HG02870 (cell line): ENCODE data around the gene ANKRD13D.

Source experiments
- ATAC-seq: cut with Tn5 transposase; IDR thresholded peaks from one replicate; pipeline ENCODE4 v1.9.1; 2021; ENCODE audit warnings: mild to moderate bottlenecking, moderate library complexity; ENCODE audit not compliant: unreplicated experiment

The ANKRD13D gene

GRCh38 chr11:67261946-67262681 is 27.0 kb upstream of the ANKRD13D start:
- no peak for ATAC-seq

- ATAC-seq: no peak
Observed at GRCh38 chr11:67262731-67263675, 26.1 kb upstream of the ANKRD13D start.

GRCh38 chr11:67264260-67264659 is 24.8 kb upstream of the ANKRD13D start:
- no peak for ATAC-seq

DNA sequence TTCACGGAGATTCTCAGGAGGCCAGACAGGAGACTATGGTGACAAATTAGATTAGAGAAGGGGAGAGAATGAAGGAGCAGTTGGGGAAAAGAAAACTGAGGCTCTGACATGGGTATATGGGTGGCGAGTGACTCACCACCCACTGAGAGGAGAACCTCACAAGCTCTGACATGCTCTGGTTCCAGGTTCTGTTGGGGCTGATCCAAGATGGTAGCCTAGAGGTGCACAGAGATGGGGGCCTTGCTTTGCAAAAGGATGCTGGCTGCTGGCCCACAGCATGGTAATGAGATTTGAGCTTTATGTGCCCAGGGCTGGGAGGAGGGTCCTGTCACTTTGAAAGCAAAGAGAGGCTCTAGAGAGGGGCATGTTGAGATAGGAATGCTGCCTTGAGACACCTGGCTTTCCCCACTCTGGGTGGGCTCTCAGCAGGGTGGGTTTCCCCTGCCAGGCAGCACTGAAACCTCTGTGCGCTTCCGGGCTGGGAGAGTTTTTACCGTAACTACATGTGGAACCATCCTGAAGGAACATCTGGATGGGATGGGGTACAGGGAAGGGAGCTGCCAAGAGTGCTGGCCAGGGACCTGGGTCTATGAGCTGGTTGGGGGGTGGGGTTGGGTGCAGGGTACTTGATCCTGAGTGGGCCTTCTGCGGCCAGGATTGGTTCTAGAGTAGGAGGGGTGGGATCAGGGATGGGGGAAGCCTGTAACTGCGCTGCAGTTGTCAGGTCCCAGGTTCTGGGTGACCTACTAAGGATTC is 24.0 kb upstream of the ANKRD13D start:
- ATAC-seq: no peak

GRCh38 chr11:67265633-67266448 is 23.3 kb upstream of the ANKRD13D start:
- no peak for ATAC-seq

DNA sequence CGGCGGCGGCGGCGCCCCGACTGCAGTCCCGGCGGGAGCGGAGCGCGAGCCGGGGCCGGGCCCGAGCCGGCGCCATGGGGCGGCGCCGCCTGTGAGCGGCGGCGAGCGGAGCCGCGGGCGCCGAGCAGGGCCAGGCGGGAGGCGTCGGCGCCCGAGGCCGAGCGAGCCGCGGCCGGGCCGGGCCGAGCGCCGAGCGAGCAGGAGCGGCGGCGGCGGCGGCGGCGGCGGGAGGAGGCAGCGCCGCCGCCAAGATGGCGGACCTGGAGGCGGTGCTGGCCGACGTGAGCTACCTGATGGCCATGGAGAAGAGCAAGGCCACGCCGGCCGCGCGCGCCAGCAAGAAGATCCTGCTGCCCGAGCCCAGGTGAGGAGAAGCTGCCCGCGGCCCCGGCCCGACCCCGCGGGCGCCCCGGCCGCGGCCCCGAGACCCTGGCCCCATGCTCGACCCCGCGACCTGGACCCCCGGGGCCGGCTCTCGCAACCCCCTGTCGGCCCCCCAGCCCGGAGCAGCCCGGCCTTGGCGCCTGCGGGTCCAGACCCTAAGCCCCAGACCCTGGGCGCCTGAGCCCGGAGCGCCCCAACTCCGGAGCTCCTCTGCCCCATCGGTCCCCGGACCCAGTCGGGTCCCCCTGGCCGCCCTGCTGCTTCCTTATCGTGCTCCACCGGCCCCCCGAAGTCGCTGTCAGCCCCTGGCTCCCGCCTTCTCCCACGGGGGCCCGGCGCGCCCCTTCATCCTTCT is 22.5 kb upstream of the ANKRD13D start, which contains the start of gene GRK2:
TSS of gene GRK2 (plus strand) at position 25 of the 739 bp plus-strand sequence. CDS start at position 252, 227 bp downstream.
- no peak for ATAC-seq

GRCh38 chr11:67267188-67268080 is 21.7 kb upstream of the ANKRD13D start:
- ATAC-seq: no peak

DNA sequence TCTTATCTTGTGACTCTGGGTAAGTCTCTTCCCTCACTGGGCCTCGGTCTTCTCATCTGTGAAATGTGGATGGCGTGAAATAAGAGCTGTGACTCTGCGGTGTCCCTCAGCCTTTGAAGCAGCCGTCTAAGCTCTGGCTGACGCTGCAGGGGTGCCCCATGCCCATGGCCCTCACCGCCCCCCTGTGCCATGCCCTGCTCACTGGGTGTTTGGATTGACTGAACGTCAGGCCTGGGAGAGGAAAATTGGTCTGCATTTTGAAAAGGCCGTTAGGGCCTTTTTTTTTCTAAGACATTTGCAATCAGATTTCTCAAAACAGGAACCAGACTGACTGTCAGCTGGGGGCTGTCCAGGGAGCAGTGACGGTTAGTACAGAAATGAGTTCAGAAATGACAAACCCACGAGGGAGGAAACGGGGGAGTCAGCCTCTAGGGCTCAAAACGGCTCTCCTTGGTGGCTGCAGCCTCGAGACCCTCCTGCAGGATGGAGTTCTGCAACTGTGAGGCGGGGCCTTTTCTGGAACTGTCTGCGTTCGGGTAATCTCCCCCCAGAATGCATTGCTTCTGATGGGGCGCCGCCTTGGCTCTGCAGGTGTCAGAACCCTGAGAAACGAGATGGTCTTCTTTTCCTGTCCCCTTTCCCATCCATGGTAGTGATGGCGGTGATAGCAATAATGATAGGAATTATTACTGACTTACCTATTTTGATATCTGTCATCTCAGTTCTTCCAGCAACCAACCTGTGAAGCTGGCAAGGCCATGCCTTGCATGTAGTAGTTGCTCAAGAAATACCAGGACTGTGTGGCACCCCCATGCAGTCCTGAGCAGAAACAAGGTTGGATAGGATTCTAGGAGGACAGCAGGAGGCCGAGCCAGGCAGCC is 20.8 kb upstream of the ANKRD13D start:
- peak; percentile 44 for ATAC-seq

DNA sequence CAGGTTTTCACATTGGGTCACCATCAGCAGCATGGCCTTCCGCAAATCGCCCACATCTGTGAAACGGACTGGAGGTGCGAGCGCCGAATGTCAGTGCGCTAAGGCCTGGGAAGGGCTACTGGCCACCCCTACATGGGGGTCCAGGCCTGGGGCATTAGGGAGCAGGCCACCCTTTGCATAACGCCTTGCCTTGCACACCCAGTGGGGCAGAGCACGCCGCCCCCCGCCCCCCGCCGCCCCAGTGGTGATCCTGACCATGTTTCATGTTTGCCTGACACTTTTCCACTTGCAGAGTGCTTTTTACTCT is 20.2 kb upstream of the ANKRD13D start:
- no peak for ATAC-seq

DNA sequence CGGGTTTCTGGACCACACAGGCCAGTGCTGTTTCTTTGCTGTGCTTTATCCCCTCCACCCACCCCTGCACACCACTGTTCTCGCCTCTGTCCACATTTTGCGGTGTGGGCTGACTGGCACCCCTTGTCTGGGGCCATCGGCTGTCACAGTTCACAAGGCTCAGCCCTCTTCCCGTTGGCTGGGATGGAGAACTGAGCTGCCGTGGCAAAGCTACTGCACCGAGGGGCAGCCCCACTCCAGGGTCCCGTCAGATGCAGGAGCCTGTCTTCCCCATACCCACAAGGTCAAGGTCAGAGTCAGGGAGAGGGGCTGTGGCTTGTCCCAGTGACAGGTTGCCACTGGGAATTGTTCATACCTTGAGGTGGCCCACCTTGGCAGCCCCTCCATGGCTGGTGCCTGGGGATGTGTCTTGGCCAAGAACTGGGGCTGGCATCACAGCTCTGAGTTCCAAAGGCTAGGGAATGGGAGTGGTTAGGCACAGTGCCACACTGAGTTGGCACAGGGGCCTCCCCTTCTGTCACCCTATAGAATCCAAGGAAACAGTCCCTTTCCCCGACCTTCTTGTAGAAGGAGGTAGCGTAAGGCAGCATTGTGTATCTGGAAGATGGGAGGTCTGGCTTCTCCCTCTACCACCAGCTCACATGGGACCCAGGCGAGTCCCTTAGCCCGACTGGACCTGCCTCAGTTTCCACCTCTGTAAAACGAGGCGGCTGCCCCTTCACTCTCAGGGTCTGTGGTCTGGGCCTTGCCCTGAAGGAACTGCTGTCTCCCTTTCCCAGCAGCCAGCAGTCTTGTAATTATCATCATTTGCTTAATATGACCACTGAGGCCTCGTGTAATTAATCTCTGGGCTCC is 19.5 kb upstream of the ANKRD13D start:
- ATAC-seq: no peak

DNA sequence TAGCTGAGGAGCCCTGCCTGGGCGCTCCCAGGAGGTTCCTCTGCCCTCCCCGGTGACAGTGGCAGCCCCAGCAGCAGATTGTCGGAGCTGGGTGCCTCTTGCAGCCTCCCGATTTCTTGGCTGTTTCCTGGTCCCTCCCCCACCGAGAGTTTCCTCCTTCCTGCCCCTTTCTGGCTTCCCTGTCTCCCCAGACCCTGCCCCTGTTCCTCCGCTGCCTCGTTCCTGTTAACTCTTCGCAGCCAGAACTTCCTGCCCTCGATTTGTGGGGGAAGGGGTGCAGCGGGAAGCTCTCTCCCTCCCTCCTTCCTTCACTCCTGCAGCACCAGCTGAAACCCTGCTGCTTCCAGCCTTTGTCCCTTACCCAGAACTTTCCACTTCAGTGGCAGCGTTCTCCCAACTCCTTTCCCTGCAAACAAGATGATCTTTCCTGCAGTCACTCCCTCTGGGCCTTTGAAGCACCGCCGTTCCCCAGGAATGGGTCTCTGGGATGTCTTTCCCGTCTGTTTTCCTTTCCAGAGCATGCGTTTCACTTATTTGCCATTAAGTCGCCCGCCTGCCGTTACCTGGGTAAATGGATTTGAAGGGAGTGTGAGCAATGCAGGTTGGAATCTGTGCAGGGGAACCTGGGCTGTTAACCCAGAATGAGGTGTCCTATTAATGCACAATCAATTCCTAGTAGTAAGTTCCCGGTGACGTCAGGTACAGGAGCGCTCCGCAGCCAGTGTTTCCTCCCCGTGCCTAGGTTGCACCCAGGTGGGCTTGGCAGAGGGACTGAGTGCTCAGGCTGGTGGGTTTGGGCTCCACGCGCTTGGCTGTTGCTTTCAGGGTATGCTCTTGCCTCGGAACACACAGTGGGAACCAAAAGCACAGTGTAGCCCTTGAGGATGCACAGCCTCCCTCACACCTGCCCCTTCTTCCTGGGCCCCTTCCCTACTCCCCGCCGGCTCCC is 18.6 kb upstream of the ANKRD13D start:
- ATAC-seq: no peak

GRCh38 chr11:67271205-67271540 is 17.9 kb upstream of the ANKRD13D start:
- no peak for ATAC-seq

DNA sequence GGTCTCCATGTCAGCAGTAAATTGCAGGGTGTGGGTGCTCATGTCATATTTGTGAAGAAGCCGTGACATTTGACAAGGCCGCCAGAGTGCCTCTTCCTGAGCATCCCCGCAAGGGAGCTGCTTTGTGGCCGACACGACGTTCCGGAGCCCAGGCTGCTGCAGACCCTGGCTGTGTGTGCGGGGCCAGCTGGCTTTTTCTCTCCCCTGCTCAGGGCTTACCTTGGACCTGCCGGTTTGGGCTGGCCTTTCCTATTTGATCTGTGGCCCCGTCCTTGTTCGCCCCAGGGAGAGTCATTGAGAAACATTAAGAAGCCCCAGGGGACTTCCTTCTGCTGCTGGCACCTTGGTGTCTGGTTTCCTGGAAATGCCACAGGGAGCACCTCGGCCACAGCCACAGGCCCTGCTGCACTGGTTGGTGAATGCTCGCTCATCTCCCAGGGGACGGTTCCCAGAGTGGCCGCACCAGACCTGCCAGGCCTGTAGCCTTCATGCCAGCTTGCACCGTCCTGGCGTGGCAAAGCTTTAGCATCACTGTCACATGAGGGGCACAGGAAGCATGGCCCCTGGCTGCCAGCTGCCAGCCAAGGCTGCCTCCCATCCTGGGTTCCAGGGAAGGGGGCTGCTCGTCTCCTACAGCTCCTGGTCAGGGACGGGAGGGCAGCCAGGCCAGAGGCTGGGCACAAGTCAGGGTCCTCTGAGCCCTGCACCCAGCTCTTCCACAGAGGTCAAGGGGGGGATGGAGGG is 17.4 kb upstream of the ANKRD13D start:
- ATAC-seq: no peak

DNA sequence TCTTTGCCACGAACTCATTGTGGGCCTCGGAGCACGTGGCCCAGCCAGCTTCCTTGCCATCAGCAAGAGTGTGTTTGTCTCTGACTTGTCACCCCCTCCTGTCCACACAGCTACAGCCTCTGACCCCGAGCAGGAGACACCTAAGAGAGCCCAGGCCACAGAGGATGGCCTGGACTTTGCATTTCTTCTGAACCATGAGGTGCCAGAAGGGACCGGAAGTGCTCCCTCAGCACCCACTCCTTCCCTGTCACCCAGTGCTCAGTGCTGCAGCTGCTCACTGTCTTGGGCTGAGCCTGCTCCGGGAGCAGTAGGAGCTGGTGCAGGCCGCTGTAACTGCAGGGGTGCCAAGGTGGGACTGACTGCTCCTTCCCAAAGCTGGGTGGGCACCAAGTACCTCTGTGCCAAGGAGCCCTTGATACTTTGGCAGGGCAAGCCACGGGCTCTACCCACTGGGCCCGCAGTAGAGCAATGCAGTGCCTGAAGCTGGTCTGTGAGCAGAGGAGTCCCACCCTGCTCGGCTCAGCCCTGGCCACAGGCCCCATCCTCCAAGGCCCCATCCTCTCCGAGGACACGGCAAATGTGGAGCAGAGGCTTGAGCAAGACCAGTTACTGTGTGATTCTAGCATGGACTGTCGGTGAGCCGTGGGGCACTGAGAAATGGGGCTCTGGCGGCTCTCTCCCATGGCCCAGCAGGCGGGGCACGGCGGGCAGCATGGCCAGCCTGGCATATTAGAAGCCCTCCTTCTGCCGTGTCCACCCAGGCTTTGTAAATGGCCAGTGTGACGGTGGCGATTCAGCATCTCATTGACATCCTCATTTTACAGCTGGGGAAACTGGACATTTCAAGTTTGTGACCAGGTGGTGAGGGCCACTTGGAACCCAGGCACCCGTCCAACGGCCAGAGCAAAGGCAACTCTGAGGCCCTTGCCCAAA is 16.5 kb upstream of the ANKRD13D start:
- ATAC-seq: no peak
